Endothelial cell of umbilical vein (primary cell): ENCODE results near the gene ZDHHC6. TPM values are rescaled to one million over a fixed set of nuclear protein-coding genes. Genes with fewer than 3 reads are reported as not detected.

Experiments used
- BruUV-seq: library from RNA; stranded (reverse); fragments of 400-500 nt; replicated peaks from 2 replicates; lab custom pipeline; 2021; lab: Mats Ljungman, UMichigan
- CTCF ChIA-PET: fragments of 300-600, 350-600 bp; sonication (Branson Sonifier 250); formaldehyde crosslinking; loops from one replicate; lab custom pipeline; 2021; ENCODE audit warnings: antibody characterized with exemption, inconsistent platforms; lab: Charles Lee
- POLR2A ChIA-PET: fragments of 300-600, 350-600 bp; sonication (Branson Sonifier 250); formaldehyde crosslinking; loops from one replicate; lab custom pipeline; 2021; ENCODE audit warnings: antibody characterized with exemption, inconsistent platforms; lab: Charles Lee
- DNase-seq: peaks from one replicate; pipeline ENCODE4 v3.0.0-alpha.2; 2011; ENCODE audit warnings: low read depth, low spot score
- FAIRE-seq: peaks from 2 replicates; lab custom pipeline; 2011; peaks lifted over from hg19 to GRCh38; lab: Jason Lieb, UNC
- H2AFZ ChIP-seq: 2 replicates; pipeline ENCODE4 v1.6.0; 2012; ENCODE audit warnings: low read depth, low read length, control low read depth, inconsistent platforms
- H3K27ac ChIP-seq: 2 replicates; pipeline ENCODE4 v1.5.1; 2011; ENCODE audit warnings: low read depth, mild to moderate bottlenecking, control low read depth, low read length, moderate library complexity; ENCODE audit not compliant: insufficient read depth
- H3K27me3 ChIP-seq, 2 experiments: 2 replicates each; pipeline versions ENCODE4 v1.6.0 to v1.6.1; 2011; ENCODE audit warnings: low read length in 2 of 2, mixed read lengths in 1 of 2; ENCODE audit not compliant: control insufficient read depth in 2 of 2, insufficient read depth in 2 of 2
- H3K36me3 ChIP-seq, 2 experiments: 2 replicates in 1 of 2; 3 replicates in 1 of 2; pipeline ENCODE4 v1.5.1; 2011; ENCODE audit warnings: low read length in 2 of 2, mild to moderate bottlenecking in 1 of 2, moderate library complexity in 1 of 2; ENCODE audit not compliant: control insufficient read depth in 2 of 2, insufficient read depth in 2 of 2; ENCODE audit errors: extremely low read depth in 1 of 2
- H3K4me1 ChIP-seq: 3 replicates; pipeline ENCODE4 v1.5.1; 2011; ENCODE audit warnings: mild to moderate bottlenecking, low read length; ENCODE audit not compliant: control insufficient read depth, insufficient read depth; ENCODE audit errors: extremely low read depth
- H3K4me2 ChIP-seq: 2 replicates; pipeline ENCODE4 v1.6.1; 2011; ENCODE audit warnings: low read length, control low read depth, mixed read lengths; ENCODE audit not compliant: insufficient read depth
- H3K4me3 ChIP-seq, 3 experiments: fragments of 200-600 bp in 1 of 3; sonication (generic), shearing (Covaris generic) in 1 of 3; replicated peaks in 1 of 3; 2 replicates each; pipeline ENCODE4 v1.5.1; 2011 to 2016; ENCODE audit warnings: control low read depth in 3 of 3, low read length in 3 of 3, mild to moderate bottlenecking in 2 of 3, inconsistent platforms in 1 of 3, low read depth in 1 of 3, moderate library complexity in 1 of 3; ENCODE audit not compliant: insufficient read depth in 1 of 3
- H3K79me2 ChIP-seq: 2 replicates; pipeline ENCODE4 v1.6.0; 2012; ENCODE audit warnings: low read length, inconsistent platforms; ENCODE audit not compliant: control insufficient read depth, insufficient read depth
- H3K9ac ChIP-seq: replicated peaks from 2 replicates; pipeline ENCODE3; 2011; ENCODE audit warnings: low read length, control low read depth; ENCODE audit not compliant: insufficient read depth; ENCODE audit errors: extremely low read depth
- H3K9me1 ChIP-seq: replicated peaks from 3 replicates; pipeline ENCODE4 v1.6.0; 2011; ENCODE audit warnings: mild to moderate bottlenecking, low read length; ENCODE audit not compliant: control insufficient read depth, insufficient read depth; ENCODE audit errors: extremely low read depth
- H3K9me3 ChIP-seq: replicated peaks from 2 replicates; pipeline ENCODE4 v1.5.1; 2012; ENCODE audit warnings: low read length, inconsistent platforms; ENCODE audit not compliant: control insufficient read depth, insufficient read depth
- H4K20me1 ChIP-seq: replicated peaks from 2 replicates; pipeline ENCODE3; 2011; ENCODE audit warnings: mild to moderate bottlenecking, low read length; ENCODE audit not compliant: control insufficient read depth, insufficient read depth; ENCODE audit errors: extremely low read depth
- EZH2 ChIP-seq: IDR thresholded peaks from 2 replicates; pipeline ENCODE4 v1.6.1; 2012; ENCODE audit warnings: borderline replicate concordance, low read depth, mild to moderate bottlenecking, moderate library complexity, low read length, inconsistent platforms; ENCODE audit not compliant: severe bottlenecking
- FOS ChIP-seq: IDR thresholded peaks from 2 replicates; pipeline ENCODE4 v1.6.1; 2011; ENCODE audit warnings: mild to moderate bottlenecking, low read length, moderate library complexity, borderline replicate concordance; ENCODE audit not compliant: insufficient read depth
- GATA2 ChIP-seq: IDR thresholded peaks from 2 replicates; pipeline ENCODE4 v1.7.0; 2011; ENCODE audit warnings: low read depth, mild to moderate bottlenecking, moderate library complexity, mixed read lengths, low read length; ENCODE audit not compliant: insufficient read length, insufficient read depth
- JUN ChIP-seq: IDR thresholded peaks from 2 replicates; pipeline ENCODE4 v1.6.1; 2011; ENCODE audit warnings: borderline replicate concordance, low read depth; ENCODE audit not compliant: insufficient read length, insufficient read depth
- MYC ChIP-seq: IDR thresholded peaks from one replicate; pipeline ENCODE4 v1.6.1; 2011; ENCODE audit warnings: mild to moderate bottlenecking, low read depth, low read length
- POLR2A ChIP-seq: IDR thresholded peaks from 2 replicates; pipeline ENCODE4 v1.6.1; 2012; ENCODE audit warnings: low read depth, mild to moderate bottlenecking, control low read depth, low read length
- POLR2AphosphoS5 ChIP-seq: IDR thresholded peaks from 2 replicates; pipeline ENCODE4 v1.6.1; 2012; ENCODE audit warnings: low read depth, mild to moderate bottlenecking, control low read depth, low read length, moderate library complexity; ENCODE audit not compliant: insufficient read depth
- dilution Hi-C: fragments of 300-500 bp; cut with MboI; formaldehyde crosslinking; loops from one replicate; pipeline ENCODE4 v1.15.0; 2019; ENCODE audit warnings: low sequenced_read_pairs; ENCODE audit not compliant: extremely low pct_ligation_motif_present
- intact Hi-C: fragments of 100-400 bp; cut with micrococcal nuclease; formaldehyde crosslinking; loops from one replicate; pipeline ENCODE4 v1.10.0; 2022
- polyA plus RNA-seq, 4 experiments: library from polyadenylated mRNA; depleted of rRNA in 3 of 4; stranded (reverse) in 3 of 4; unstranded in 1 of 4; fragments of >200 nt; gene quantifications; 2 replicates each; pipeline versions ENCODE4 v1.2.1 to v1.2.3, GENCODE V29; 2011 to 2012; ENCODE audit warnings: missing spikeins in 1 of 4
- total RNA-seq: library from RNA; stranded (reverse); gene quantifications from 2 replicates; pipeline ENCODE4 v1.2.3, GENCODE V29; 2021
- TF ChIP-seq, protein P1 (sequence below), 2 donors: IDR thresholded peaks; 1 replicate in 1 of 2; 2 replicates in 1 of 2; pipeline ENCODE4 v1.5.1; 2011; ENCODE audit warnings: low read length in 2 of 2, mild to moderate bottlenecking in 2 of 2, moderate library complexity in 2 of 2, control low read depth in 1 of 2, inconsistent platforms in 1 of 2, low read depth in 1 of 2; ENCODE audit not compliant: insufficient read depth in 1 of 2; ENCODE audit errors: extremely low read depth in 1 of 2
- TF ChIP-seq, protein P2 (sequence below): IDR thresholded peaks from 2 replicates; pipeline ENCODE4 v1.6.1; 2011; ENCODE audit not compliant: insufficient read depth, insufficient read length

ZDHHC6 gene
- total and polyA plus RNA-seq, 2 donors (not counting 3 experiments of a cell fraction or from before 2014, with no cell fraction given), result 21.6 to 41.9 TPM

DNA sequence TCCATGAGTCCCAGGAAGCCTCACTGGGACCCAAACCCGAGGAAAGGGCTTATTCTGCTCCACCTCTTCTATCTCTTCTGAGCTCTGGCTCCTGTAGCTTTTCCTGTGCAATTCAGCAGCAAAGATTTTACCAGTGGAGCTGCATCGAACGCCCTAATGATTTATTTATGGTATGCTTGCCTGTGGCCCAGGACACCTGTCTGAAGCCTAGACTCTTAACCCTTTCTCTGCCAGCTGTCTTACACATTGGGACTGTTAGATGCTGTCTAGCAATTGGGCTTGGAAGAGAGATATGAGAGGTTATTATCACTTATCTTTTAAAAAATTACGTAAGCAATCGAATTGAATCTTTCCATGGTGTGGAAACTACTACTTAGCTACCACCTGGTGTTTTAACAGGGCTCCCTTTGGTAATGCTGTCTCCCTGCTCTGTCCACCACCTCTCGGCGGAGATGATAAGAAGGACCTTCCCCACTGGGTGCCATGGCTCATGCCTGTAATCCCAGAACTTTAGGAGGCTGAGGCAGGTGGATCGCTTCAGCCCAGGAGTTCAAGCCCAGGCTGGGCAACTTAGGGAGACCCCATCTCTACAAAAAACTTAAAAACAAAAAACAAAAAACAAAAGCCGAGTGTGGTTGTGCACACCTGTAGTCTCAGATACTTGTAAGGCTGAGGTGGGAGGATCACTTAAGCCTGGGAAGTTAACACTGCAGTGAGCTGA, 64.0 kb downstream of the ZDHHC6 start:
- H3K9me3 ChIP-seq, result no peaks in the 10 kb centered on the region
- H3K27me3 ChIP-seq, result no peaks in the 10 kb centered on the region
- H3K4me3 ChIP-seq, result no peak overlapping the region
- no peaks in the 10 kb centered on the region for H3K36me3 ChIP-seq
- dilution Hi-C loops (no loop called here), intact Hi-C loops (no loop called here)
- no peak for FAIRE-seq
- H2AFZ ChIP-seq, result no peak overlapping the region
- BruUV-seq, result no TSS peak
- DNase-seq, result no peak
- H3K4me1 ChIP-seq, result peaks cover 23% of the 10 kb centered on the region
- ChIA-PET CTCF (interaction anchor here (1.0 to 3.7 kb wide), 6 partner anchors 8 to 89 kb away, joined by 3 to 18 read pairs (median 4); partner anchors contain the start of gene ACSL5), POLR2A (interaction anchor here (1.7 kb wide), 1 partner anchor 21 kb away, joined by 5 read pairs; no protein-coding TSS in a partner anchor)
- no peaks in the 10 kb centered on the region for H4K20me1 ChIP-seq
- H3K9ac ChIP-seq, result no peak overlapping the region
- H3K27ac ChIP-seq, result no peak overlapping the region
- no peaks in the 10 kb centered on the region for H3K9me1 ChIP-seq
- TF ChIP-seq POLR2AphosphoS5, result no peak
- no peak for TF ChIP-seq POLR2A
- no peak for TF ChIP-seq EZH2
- no peak for TF ChIP-seq FOS
- TF ChIP-seq JUN, result no peak
- TF ChIP-seq, protein P1, sequence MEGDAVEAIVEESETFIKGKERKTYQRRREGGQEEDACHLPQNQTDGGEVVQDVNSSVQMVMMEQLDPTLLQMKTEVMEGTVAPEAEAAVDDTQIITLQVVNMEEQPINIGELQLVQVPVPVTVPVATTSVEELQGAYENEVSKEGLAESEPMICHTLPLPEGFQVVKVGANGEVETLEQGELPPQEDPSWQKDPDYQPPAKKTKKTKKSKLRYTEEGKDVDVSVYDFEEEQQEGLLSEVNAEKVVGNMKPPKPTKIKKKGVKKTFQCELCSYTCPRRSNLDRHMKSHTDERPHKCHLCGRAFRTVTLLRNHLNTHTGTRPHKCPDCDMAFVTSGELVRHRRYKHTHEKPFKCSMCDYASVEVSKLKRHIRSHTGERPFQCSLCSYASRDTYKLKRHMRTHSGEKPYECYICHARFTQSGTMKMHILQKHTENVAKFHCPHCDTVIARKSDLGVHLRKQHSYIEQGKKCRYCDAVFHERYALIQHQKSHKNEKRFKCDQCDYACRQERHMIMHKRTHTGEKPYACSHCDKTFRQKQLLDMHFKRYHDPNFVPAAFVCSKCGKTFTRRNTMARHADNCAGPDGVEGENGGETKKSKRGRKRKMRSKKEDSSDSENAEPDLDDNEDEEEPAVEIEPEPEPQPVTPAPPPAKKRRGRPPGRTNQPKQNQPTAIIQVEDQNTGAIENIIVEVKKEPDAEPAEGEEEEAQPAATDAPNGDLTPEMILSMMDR (IDR thresholded peaks at IDR 0.05; ENCODE audit: extremely low read depth in 1 of 2, insufficient read depth in 1 of 2, low read depth in 1 of 2, low read length in 2 of 2), result no peak
- TF ChIP-seq, protein P2, sequence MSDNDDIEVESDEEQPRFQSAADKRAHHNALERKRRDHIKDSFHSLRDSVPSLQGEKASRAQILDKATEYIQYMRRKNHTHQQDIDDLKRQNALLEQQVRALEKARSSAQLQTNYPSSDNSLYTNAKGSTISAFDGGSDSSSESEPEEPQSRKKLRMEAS, result no peak
- TF ChIP-seq MYC, result no peak
- no peak for TF ChIP-seq GATA2
- H3K4me2 ChIP-seq, result no peak overlapping the region
- H3K79me2 ChIP-seq, result no peaks in the 10 kb centered on the region

Other genes starting within 250 kb of the ZDHHC6 start
- not detected in 2 replicates for gene TECTB, start 163.5 kb downstream of the ZDHHC6 start, total RNA-seq
- not detected in 2 replicates for gene TECTB, start 163.5 kb downstream of the ZDHHC6 start, polyA plus RNA-seq
- 0.76 and 2.1 TPM in 2 replicates for gene ACSL5, start 72.8 kb downstream of the ZDHHC6 start, total RNA-seq
- 1.4 and 1.5 TPM in 2 replicates for gene ACSL5, start 72.8 kb downstream of the ZDHHC6 start, polyA plus RNA-seq
- 35.6 and 36.8 TPM in 2 replicates for gene VTI1A, start 301 bp upstream of the ZDHHC6 start, total RNA-seq
- gene VTI1A, start 301 bp upstream of the ZDHHC6 start, polyA plus RNA-seq, result 7.4 and 10.8 TPM in 2 replicates